ENCODE measurements around the gene GDF2. TPM values are rescaled to one million over a fixed set of nuclear protein-coding genes. Genes with fewer than 3 reads are reported as not detected.

The GDF2 gene
- total RNA-seq, 2 donors from 2014 or later, result not detected

- Histone ChIP-seq H3K4me1 (no peaks in the 10 kb centered on the region), H3K9me3 (no peaks in the 10 kb centered on the region), H3K27ac (no peak overlapping the region), H3K27me3 (no peaks in the 10 kb centered on the region), H3K4me3 (no peak overlapping the region), H3K36me3 (no peaks in the 10 kb centered on the region), H3K9ac (ENCODE audit: low read depth in 2 of 2, low read length in 2 of 2) (no peak overlapping the region)
- no peak for TF ChIP-seq CTCF (IDR thresholded peaks at IDR 0.05)
- DNase-seq, result no peak
- intact Hi-C loops (cut with DNase I), result no loop called here
These were observed 44.6 kb downstream of the GDF2 start for GRCh38 chr10:47366731-47367460.

DNA sequence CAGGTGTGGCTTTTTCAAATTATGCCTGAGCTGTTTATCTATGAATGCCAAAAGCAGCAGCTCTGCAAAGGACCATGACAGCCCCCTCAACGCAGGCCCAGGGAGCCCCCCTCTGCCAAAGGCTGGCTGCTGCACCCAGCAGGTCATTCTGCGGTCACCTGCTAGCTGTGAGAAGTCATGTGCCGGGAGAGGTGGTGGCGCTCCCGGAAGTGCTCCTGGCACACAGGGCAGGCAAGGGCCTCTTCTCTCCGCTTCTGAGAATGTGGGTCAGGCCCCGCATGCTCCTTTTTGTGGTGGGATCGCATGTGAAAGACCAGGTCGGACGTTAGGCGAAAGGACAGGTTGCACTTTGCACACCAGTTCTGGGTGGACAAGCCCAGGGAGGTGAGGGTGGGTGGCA lies 45.4 kb downstream of the GDF2 start:
- intact Hi-C loops (cut with DNase I), result no loop called here
- TF ChIP-seq CTCF (IDR thresholded peaks at IDR 0.05), result no peak
- Histone ChIP-seq H3K4me3 (no peak overlapping the region), H3K27ac (no peak overlapping the region), H3K36me3 (no peaks in the 10 kb centered on the region), H3K4me1 (no peaks in the 10 kb centered on the region), H3K9ac (ENCODE audit: low read depth in 2 of 2, low read length in 2 of 2) (no peak overlapping the region), H3K27me3 (no peaks in the 10 kb centered on the region), H3K9me3 (no peaks in the 10 kb centered on the region)
- DNase-seq, result no peak

- H3K9ac ChIP-seq (ENCODE audit: low read depth in 2 of 2, low read length in 2 of 2), result no peak overlapping the region
- no peaks in the 10 kb centered on the region for H3K36me3 ChIP-seq
- intact Hi-C loops (cut with DNase I), result no loop called here
- H3K4me1 ChIP-seq, result no peaks in the 10 kb centered on the region
- H3K4me3 ChIP-seq, result no peak overlapping the region
- H3K9me3 ChIP-seq, result no peaks in the 10 kb centered on the region
- H3K27ac ChIP-seq, result no peak overlapping the region
- no peaks in the 10 kb centered on the region for H3K27me3 ChIP-seq
- DNase-seq, result no peak
- TF ChIP-seq CTCF (IDR thresholded peaks at IDR 0.05), result no peak
These were observed 46.4 kb downstream of the GDF2 start for GRCh38 chr10:47368431-47369180.

DNA sequence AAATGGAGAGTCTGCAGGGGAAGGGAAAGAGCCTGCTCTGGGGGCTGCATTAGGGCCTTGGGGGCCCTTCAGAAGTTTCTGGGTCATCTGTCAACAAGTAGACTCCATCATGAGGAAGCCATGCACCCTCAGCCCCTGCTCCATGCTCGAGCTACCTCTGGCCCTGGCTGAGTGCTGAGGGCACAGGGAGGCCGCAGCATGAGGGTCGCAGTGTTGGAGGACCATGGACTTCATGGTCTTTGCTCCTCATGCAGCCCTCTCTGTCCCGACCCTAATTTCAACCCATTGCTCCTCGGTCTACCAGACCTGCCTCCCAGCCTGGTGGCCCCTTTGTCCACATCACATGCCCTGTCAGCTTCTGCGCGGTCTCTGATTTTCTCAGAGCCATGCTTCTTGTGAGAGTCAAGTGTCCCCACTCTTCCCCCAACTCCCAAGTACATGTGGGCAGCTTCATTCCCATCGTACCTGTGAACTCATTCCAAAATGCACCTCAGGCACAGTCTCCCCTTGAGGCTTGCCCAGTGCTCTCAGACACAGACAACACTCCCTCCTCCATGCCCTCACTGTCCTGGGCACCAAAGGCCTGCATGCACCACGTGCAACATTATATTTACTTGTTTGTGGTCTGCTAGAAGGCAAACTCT lies 47.1 kb downstream of the GDF2 start:
- no peak overlapping the region for H3K27ac ChIP-seq
- H3K4me1 ChIP-seq, result no peaks in the 10 kb centered on the region
- no peak for TF ChIP-seq CTCF (IDR thresholded peaks at IDR 0.05)
- H3K9me3 ChIP-seq, result no peaks in the 10 kb centered on the region
- no peak overlapping the region for H3K4me3 ChIP-seq
- no peaks in the 10 kb centered on the region for H3K27me3 ChIP-seq
- DNase-seq, result no peak
- no peaks in the 10 kb centered on the region for H3K36me3 ChIP-seq
- intact Hi-C loops (cut with DNase I), result no loop called here
- no peak overlapping the region for H3K9ac ChIP-seq (ENCODE audit: low read depth in 2 of 2, low read length in 2 of 2)

GRCh38 chr10:47370015-47370767 lies 47.9 kb downstream of the GDF2 start:
- Histone ChIP-seq H3K9ac (ENCODE audit: low read depth in 2 of 2, low read length in 2 of 2) (no peak overlapping the region), H3K27me3 (no peaks in the 10 kb centered on the region), H3K27ac (no peak overlapping the region), H3K4me3 (no peak overlapping the region), H3K4me1 (no peaks in the 10 kb centered on the region), H3K36me3 (no peaks in the 10 kb centered on the region), H3K9me3 (no peaks in the 10 kb centered on the region)
- TF ChIP-seq CTCF (IDR thresholded peaks at IDR 0.05), result no peak
- intact Hi-C loops (cut with DNase I), result no loop called here
- DNase-seq, result no peak
